HFF-Myc (cell line): Measurements from ENCODE around the gene ERCC6L2.

Source experiments
- DNase-seq: peaks from one replicate; pipeline ENCODE4 v3.0.0-alpha.2; 2011; ENCODE audit warnings: low read depth; ENCODE audit errors: extremely low read depth
- H3K4me3 ChIP-seq: replicated peaks from 2 replicates; pipeline ENCODE4 v1.5.1; 2011; ENCODE audit warnings: low read depth, mild to moderate bottlenecking, control low read depth, low read length
- TF ChIP-seq, protein P1 (sequence below): IDR thresholded peaks from 2 replicates; pipeline ENCODE4 v1.5.1; 2012; ENCODE audit warnings: mild to moderate bottlenecking, low read depth, low read length, control low read depth; ENCODE audit errors: missing control alignments

ERCC6L2 gene

GRCh38 chr9:95992536-95992935, 117.0 kb downstream of the ERCC6L2 start:
- TF ChIP-seq, protein P1, sequence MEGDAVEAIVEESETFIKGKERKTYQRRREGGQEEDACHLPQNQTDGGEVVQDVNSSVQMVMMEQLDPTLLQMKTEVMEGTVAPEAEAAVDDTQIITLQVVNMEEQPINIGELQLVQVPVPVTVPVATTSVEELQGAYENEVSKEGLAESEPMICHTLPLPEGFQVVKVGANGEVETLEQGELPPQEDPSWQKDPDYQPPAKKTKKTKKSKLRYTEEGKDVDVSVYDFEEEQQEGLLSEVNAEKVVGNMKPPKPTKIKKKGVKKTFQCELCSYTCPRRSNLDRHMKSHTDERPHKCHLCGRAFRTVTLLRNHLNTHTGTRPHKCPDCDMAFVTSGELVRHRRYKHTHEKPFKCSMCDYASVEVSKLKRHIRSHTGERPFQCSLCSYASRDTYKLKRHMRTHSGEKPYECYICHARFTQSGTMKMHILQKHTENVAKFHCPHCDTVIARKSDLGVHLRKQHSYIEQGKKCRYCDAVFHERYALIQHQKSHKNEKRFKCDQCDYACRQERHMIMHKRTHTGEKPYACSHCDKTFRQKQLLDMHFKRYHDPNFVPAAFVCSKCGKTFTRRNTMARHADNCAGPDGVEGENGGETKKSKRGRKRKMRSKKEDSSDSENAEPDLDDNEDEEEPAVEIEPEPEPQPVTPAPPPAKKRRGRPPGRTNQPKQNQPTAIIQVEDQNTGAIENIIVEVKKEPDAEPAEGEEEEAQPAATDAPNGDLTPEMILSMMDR, result no peak
- DNase-seq, result no peak
- H3K4me3 ChIP-seq, result no peak overlapping the region

GRCh38 chr9:95993337-95993736, 117.8 kb downstream of the ERCC6L2 start:
- TF ChIP-seq, protein P1, result no peak
- no peak for DNase-seq
- no peak overlapping the region for H3K4me3 ChIP-seq

- no peak for DNase-seq
- no peak overlapping the region for H3K4me3 ChIP-seq
- TF ChIP-seq, protein P1, result no peak
Observed at GRCh38 chr9:95999390-95999789, 123.9 kb downstream of the ERCC6L2 start.

DNA sequence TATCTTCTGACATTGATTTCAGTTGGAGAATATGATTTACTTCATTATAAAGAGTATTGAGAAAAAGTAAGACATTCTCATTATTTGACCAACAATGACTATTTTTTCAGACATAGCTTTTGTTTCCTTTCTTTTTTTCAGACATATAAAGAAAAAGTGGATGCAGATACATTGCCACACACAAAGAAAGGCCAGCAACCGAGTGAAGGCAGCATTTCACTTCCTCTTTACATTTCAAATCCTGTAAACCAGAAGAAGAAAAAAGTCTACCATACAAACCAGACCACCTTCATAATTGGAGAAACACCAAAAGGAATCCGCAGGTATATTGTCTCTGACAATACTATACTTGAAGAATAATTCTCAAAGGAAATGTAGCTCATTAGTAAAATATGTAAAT, 128.9 kb downstream of the ERCC6L2 start:
- TF ChIP-seq, protein P1, result no peak
- no peak for DNase-seq
- no peak overlapping the region for H3K4me3 ChIP-seq

GRCh38 chr9:96006296-96006879, 130.9 kb downstream of the ERCC6L2 start:
- H3K4me3 ChIP-seq, result no peak overlapping the region
- TF ChIP-seq, protein P1, result no peak
- no peak for DNase-seq

GRCh38 chr9:96006961-96007360, 131.5 kb downstream of the ERCC6L2 start:
- DNase-seq, result no peak
- H3K4me3 ChIP-seq, result no peak overlapping the region
- TF ChIP-seq, protein P1, result no peak
